ENCODE measurements around the gene FBXL17.

FBXL17 gene

DNA sequence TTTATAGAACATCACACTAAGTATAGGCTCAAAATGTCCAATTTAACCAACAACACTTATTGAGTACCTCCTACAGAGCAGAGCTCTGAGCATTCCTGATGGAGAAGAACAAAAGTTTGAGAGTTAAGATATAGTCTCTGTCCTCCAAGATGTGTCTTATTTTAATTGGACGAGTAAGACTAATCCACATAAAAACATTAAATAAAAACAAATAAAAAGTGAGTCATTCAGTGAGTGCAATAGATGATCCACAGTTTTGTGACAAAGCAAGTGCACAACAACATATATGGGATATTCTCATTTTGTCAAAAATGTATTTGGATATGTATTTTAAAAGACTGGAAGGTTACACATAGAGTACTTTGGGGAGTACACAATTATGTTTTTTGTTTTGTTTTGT lies 277.4 kb downstream of the FBXL17 start:
- in situ Hi-C loops (cut with HindIII; ENCODE audit: low sequenced_read_pairs), result no loop called here

DNA sequence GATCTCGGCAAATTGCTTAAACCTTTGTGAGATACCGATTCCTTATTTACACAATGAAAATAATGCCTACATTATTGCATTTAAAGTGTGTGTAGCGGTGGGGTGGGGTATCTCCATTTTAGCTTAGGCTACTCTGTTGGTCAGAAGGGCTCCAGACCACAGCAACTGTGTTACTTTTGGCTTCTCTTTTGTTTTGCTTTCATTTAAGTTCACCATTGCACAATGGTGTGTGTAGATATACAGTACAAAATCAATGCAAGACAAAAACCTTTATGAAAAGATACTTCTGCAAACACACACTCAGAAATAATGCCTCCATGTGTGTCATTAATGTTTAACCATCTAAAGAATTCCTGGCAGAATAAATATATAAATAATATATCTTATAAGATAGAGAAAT lies 279.4 kb downstream of the FBXL17 start:
- in situ Hi-C loops (cut with HindIII; ENCODE audit: low sequenced_read_pairs), result no loop called here

DNA sequence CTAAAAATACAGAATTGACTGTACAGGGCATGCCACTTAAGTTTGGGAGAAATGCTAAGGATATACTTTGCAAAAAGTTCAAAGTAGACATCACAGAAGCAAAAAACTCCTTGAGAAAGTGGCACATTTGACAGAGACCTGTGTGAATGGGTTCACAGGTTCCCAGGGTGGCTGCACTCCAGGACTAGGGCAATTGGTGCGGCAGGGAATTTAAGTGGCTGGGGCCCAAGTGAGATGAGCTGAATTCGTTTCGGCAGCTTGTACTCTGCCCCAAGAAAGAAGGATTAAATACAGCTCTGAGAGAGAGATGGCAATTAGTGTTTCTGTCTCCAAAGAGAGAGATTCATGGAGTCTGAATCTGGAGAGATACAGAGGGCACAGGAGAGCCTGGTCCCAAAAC lies 280.1 kb downstream of the FBXL17 start:
- in situ Hi-C loops (cut with HindIII; ENCODE audit: low sequenced_read_pairs), result no loop called here

DNA sequence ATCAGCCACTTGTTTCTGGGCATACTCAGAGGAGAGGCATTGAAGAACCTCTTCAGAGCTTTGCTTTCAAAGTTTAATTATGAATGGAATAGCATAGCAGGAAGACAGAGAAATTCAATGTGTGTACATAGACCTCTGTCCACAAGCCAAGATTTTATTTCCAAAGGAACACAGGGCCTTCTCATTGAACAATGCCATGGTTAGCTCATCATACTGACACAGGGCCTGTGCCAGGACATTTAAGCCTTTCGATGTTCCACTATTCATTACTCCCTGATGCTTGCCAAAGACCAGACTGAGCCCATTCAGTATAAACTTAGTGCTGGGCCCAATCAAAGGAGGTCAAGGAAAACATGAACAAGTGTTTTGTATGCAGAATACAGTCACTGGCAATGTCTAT lies 280.8 kb downstream of the FBXL17 start:
- in situ Hi-C loops (cut with HindIII; ENCODE audit: low sequenced_read_pairs), result no loop called here

DNA sequence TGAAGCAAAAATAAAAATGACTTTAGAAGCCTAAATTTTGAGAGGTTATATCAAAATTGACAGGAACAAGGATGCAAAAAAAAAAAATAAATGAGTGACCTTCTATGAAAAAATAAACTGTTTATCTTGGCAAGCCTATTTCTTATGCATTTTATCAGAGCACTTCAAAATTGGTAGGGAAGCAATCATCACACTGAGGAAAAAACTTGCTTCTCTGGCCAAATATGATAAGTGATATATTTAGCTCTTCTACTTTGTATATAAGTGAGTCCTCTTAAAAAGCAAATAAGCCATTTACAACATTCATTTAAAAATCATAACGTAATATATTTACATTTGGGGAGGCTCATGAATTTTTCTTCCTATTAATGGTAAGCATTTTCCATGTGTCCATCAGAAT lies 287.1 kb downstream of the FBXL17 start:
- in situ Hi-C loops (cut with HindIII; ENCODE audit: low sequenced_read_pairs), result loop anchor here (10.0 kb wide), 1 partner anchor 70 kb away; no protein-coding TSS in a partner anchor

DNA sequence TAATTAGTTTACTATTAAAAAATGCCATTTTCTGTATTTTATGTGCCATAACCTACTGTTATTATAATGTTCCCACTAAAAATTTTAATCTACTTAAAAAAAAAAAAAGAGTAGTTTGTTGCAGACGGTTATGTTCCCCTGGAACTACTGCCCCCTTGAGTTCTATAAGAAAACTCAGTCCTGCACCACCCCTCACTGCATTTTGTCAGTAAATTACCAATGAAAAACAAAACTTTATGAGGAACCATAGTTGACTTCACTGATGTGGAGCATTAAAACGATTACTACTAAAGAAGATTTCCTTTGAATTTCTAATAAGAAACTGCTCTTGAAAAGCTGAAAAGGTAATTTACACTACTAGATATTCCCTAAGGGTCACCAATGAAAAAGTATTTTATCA lies 288.7 kb downstream of the FBXL17 start:
- in situ Hi-C loops (cut with HindIII; ENCODE audit: low sequenced_read_pairs), result loop anchor here (10.0 kb wide), 1 partner anchor 68 kb away; no protein-coding TSS in a partner anchor

DNA sequence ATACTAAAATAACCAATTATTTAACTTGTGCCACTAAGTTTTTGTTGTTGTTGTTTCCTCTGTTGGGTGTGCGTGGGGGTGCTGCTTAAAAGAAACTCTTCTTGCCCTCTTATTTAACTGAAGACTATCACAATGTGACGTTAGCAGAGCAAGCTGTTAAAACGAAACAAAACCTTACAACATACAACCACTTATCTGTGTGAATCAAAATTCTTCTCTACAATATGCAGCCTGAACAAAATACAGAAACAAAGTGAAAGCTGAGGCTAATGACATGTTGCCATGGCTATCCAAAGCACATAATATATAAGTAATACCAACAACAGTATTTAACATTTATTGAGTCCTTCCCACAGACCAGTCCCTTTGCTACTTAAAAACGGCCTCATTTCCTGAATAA lies 291.0 kb downstream of the FBXL17 start:
- in situ Hi-C loops (cut with HindIII; ENCODE audit: low sequenced_read_pairs), result loop anchor here (10.0 kb wide), 1 partner anchor 66 kb away; no protein-coding TSS in a partner anchor

DNA sequence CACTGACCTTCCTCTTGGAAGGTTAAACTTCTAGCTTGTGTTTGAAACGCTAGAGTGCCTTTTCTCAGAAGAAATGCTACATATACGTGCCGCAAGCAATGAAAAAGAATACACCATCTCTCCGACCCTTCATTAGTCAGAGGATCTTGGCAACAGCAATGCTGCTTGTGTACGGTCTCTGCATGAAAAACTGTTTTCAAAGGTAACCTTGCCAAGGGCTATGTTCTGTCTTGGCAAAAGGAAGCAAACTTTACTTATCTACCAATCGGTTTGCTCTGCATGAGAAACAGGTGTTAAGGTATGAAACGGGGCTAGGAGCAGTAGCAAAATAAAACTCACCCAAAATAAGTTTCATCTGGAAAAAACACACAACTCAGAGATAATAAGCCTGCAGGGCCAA lies 297.8 kb downstream of the FBXL17 start:
- in situ Hi-C loops (cut with HindIII; ENCODE audit: low sequenced_read_pairs), result no loop called here

DNA sequence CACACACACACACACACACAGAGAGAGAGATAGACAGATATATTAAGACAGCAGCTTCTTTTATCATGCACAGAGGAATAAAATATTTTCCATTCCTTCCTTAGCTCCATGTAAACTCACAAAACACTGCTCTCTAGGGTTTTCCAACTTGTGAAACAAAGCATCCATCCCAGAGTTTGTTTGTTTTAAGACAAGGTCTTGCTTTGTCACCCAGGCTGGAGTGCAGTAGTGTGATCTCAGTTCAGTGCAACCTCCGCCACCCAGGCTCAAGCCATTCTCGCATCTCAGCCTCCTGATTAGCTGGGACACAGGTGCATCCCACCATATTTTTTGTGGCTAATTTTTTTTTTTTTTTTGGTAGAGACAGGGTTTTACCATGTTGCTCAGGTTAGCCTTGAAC lies 298.7 kb downstream of the FBXL17 start:
- in situ Hi-C loops (cut with HindIII; ENCODE audit: low sequenced_read_pairs), result no loop called here

DNA sequence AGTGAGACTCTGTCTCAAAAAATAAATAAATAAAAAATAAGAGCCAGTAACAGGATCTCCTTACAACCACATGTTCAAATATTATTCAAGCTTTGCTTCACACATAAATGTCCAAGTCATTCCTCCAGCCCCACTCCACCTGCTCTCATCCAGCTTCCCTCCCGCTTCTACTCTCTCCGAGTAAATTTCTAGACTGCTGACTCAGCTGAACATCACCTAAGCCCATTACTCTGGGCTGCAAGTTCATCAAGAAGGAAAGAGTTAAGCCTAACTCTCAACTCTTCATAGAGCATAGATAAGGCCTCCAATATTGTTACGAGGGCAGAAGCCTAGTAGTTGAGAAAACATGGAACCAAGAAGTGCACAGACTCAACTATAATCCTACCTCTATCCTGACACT lies 300.2 kb downstream of the FBXL17 start:
- in situ Hi-C loops (cut with HindIII; ENCODE audit: low sequenced_read_pairs), result no loop called here

DNA sequence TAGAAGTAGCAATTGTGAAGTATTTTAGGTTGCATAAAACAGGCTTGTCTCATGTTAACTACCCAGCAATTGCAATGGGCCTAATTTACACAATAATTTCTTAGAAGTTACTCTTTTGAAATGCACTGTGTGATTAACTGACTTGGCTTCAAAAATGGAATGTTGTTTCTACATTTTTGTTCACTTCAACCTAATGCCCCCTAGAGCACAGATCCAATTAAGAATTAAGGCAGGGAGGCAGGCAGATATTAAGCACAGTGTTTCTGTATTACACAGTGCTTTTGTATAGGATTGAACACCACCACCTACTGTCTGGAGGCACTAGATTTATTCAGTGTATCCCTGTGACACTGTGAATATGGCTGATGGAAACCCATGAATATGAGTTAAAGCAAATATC lies 302.1 kb downstream of the FBXL17 start:
- in situ Hi-C loops (cut with HindIII; ENCODE audit: low sequenced_read_pairs), result no loop called here

DNA sequence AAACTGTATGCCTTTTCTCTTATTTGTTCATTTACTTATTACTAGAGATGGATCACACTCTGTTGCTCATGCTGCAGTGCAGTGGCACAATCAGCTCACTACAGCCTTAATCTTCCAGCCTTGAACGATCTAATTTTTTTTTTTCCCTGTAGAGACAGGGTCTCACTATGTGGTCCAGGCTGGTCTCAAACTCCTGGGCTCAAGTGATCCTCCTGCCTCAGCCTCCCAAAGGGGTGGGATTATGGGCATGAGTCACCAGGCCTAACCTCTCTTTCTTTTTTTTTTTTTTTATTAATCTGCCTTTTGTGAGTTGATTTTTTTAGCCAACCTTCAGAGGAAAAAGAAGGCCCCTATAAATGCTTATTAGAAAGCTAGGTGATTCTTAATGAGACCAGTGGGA lies 303.0 kb downstream of the FBXL17 start:
- in situ Hi-C loops (cut with HindIII; ENCODE audit: low sequenced_read_pairs), result no loop called here

DNA sequence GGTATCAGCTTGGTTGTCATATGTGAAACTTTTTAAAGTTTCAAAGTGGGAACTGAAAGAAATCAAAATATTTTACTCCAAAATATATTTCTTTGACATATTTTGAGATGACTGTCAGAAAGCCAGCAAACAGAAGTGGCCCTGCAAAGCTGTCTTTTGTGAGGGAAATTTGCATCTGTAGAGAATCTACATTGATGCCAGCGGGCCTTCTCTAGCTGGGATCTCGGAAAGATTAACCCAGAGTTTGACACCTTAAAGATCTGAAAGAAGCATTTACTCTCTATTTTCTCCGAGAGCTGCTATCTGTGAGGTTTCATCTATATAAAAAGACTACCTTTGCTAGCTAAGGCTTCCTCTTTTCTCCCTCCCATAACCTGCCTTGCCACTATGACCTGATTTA lies 303.6 kb downstream of the FBXL17 start:
- in situ Hi-C loops (cut with HindIII; ENCODE audit: low sequenced_read_pairs), result no loop called here

DNA sequence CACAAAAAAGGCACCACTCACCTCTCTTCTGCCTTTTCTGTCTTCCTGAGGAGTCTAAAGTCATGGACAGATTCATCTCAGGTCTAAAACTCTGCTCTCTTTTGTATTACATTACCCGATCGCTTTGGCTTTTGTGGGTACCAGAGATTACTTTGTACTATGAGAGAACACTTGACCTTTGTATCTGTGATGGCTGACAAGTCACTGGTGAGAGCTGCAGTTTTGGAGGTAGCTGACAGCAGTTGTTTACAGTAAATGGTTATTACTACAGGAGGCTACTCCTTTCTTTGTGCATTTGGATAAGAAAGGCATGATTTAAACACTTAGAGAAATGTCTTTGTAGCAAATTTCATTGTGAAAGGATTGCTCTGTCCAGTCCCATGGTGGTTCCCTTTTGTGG lies 307.3 kb downstream of the FBXL17 start:
- in situ Hi-C loops (cut with HindIII; ENCODE audit: low sequenced_read_pairs), result no loop called here

DNA sequence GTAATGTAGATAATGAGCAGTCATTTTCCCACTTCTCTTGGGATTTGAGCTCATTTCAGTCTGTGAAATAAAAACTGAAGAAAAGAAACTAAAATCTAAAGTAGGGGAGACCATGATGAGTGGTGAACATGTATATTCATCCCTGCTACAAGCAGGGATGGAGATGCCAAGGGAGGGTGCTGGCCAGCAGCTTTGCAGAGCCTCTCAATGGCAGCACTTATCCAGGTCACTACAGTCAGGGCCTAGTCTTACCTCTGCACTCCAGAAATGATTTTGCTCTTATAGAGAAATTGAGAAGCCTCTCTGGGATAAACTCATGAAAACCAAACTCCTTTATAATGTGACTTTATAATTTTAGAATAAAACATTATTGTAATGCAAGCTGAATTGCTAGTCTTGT lies 317.6 kb downstream of the FBXL17 start:
- in situ Hi-C loops (cut with HindIII; ENCODE audit: low sequenced_read_pairs), result no loop called here

DNA sequence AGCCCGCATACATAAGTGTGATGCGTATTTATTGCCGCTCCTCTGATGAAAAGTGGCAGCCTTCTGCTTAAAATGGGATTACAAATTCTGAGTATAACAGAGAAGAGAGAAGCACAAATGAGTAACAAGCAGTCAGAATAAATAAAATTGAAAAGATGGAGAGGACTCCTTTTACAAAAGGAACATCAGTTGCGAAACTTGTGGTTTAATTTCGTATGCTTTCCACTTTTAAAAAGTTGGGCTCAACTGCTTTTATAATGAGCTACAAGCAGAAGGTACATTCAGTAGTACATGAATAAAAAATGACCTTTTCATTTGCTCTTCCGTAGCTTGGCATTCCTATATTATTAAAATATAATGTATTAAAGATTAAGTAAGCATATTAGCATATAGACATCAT lies 320.0 kb downstream of the FBXL17 start:
- in situ Hi-C loops (cut with HindIII; ENCODE audit: low sequenced_read_pairs), result no loop called here

DNA sequence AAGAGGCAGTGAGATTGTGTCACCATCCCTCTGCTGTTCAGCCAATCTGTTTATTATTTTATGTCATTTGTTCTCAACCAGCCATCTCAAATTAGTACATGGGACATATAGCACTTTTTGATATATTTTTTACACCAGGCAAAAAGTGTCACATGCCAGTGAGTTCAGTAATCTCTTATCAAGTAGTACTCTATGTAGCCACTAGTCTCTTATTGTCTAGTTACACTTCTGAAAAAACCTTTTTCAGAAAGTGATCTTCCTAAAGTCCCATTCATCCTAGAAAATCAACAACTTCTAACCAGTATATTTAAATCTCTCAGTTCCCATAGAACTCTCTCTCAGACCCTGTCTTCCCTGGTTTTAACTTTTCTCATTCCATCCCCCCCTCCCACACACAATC lies 321.6 kb downstream of the FBXL17 start:
- in situ Hi-C loops (cut with HindIII; ENCODE audit: low sequenced_read_pairs), result no loop called here

DNA sequence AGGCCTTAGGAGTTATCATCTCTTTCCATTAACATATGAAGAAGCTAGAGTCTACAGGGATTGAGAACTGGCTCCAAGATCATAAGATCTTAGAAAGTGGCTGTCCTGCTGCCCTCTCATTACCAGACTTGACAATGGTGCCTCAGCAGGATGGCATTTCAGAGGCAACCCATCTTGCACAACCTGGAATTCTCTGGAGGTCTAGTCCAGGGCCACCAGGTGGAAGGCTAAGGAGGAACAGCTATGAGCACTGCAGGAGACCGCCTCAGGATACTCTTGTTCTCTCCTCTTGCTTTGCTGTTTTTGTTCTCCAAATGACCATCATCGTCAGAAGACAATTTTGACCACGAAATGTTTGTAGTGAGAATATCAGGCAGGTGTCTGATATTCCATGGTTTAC lies 322.6 kb downstream of the FBXL17 start:
- in situ Hi-C loops (cut with HindIII; ENCODE audit: low sequenced_read_pairs), result no loop called here

DNA sequence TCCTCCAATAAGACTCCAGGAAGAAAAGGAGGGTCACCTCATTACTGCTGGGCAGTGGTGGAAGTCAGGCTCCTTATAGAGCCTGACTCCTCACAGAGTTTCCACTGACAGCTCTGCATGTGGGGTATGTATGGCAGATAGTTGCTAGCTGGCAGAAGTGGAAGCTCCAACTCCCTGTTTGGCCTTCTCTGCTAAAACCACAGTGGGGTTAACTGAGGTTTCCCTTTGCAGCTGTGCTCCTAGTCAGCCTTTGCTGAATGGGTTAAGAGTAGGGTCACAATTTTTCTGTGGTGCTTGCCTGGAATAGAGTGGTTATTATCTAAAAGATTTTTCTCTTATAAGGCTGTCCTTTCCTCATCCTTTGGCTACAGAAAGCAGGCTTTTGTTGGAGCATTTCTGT lies 327.5 kb downstream of the FBXL17 start:
- in situ Hi-C loops (cut with HindIII; ENCODE audit: low sequenced_read_pairs), result no loop called here

DNA sequence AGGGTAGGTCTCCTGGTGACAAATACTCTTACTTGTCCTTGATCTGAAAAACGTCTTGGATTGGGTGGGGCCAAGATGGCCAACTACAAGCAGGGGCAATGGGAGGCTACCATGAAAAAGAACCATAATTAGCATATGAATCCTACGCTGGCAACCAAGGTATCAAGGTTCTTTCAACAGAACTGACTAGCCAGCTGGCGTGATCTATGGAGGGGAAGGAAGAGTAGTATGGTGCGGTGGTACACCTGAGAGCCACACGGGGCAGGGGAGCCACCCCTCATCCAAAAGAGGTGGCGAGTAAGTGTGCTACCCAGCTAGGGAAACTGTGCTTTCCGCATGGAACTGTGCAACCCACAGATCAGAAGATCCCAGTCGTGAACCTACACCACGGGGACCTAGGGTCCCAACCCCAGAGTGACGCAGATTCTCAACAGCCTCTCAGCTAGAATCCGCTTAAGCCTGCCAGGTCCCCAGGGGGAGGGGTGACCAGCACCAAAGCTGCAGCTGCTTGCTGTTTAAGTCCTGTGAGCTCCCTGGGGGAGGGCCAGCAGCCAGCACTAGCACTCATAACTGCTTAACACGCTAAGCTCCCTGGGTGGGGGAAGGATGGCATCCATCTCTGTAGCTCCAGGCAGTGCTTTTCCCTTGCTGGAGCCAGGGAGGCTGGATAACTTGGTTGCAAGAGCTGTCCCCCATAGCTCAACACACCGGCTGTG lies 334.8 kb downstream of the FBXL17 start:
- in situ Hi-C loops (cut with HindIII; ENCODE audit: low sequenced_read_pairs), result no loop called here

DNA sequence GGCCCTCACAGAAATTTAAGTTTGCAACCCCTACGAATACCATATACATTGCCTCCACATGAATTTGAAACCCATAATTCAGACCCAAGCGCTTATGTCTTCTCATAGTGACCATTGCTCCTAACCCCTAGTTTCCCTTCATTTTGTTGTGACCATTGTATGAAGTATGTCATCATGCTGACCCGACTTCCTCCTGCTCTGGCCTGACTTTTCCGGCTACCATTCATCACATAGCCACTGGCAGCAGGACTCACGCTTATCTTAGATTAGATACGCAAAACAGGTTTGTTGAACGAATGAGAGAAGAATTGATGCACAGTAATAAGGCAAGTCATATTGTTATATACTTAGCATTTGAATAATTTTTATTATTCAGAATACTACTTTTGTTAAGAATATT lies 345.4 kb downstream of the FBXL17 start:
- in situ Hi-C loops (cut with HindIII; ENCODE audit: low sequenced_read_pairs), result no loop called here

DNA sequence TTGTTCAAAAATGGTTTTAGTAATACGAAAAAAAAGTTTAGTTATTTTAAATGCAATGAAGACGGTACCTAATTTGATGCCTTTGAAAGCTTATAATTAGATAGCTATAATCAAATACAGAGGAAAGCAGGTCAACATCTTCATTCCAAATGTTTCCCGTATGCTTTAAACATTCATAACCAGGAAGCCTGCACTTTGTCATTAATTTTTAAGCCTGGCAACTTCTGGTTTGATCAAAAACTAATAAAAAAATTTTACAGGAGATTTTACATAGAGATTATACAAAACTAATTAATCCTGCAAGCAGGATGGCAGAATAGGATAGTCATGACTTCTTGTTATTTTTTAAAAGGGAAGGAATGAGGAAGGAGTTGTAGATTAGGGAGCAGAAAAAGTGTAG lies 353.0 kb downstream of the FBXL17 start:
- in situ Hi-C loops (cut with HindIII; ENCODE audit: low sequenced_read_pairs), result loop anchor here (10.0 kb wide), 1 partner anchor 66 kb away; no protein-coding TSS in a partner anchor

DNA sequence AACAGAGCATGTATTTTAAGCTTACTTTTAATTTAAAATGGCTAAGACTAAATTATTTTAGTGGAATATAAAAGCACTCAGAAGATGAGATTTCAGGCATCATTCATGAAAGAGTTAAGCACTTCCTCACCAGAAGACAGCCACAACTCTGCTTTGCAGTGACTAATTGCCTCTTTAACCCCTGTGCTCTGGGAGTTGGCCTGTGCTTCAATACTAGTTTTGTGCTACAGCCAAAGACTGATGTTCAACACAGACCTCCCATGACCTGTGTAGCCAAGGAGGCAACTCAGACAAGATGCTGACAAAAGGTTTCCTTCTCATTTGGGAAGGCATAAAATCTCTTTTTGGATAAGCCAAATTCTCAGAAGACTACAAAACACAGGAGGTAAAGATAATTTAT lies 353.5 kb downstream of the FBXL17 start:
- in situ Hi-C loops (cut with HindIII; ENCODE audit: low sequenced_read_pairs), result loop anchor here (10.0 kb wide), 1 partner anchor 66 kb away; no protein-coding TSS in a partner anchor

Measured in DLD1 (cell line).